SK-N-SH (cell line): ENCODE measurements around the gene P3H2. TPM values are rescaled to one million over a fixed set of nuclear protein-coding genes. Genes with fewer than 3 reads are reported as not detected.

Source experiments
- CTCF ChIA-PET: fragments of 300-600, 350-600 bp; formaldehyde crosslinking; extraction: SDS; loops from one replicate; lab custom pipeline; 2021; lab: Yijun Ruan, JAX
- POLR2A ChIA-PET: fragments of 350-600 bp; sonication (Branson Sonifier 250); formaldehyde crosslinking; extraction: SDS; loops from one replicate; lab custom pipeline; 2020; ENCODE audit warnings: antibody characterized with exemption, inconsistent platforms; lab: Yijun Ruan, JAX
- DNase-seq: peaks from one replicate; pipeline ENCODE4 v3.0.0; 2012
- H2AFZ ChIP-seq: fragments of 200-600 bp; sonication (generic); 2 replicates; pipeline ENCODE4 v1.8.1; 2016; ENCODE audit warnings: antibody characterized with exemption, mild to moderate bottlenecking, low read depth
- H3F3A ChIP-seq: fragments of 200-600 bp; sonication (generic); replicated peaks from 2 replicates; pipeline ENCODE3; 2016; ENCODE audit warnings: antibody characterized with exemption, mild to moderate bottlenecking; ENCODE audit not compliant: insufficient read depth
- H3K27ac ChIP-seq, 2 experiments: fragments of 200-500 bp in 1 of 2; fragments of 200-600 bp in 1 of 2; sonication (Bioruptor generic) in 1 of 2; sonication (generic), shearing (Covaris generic) in 1 of 2; 2 replicates each; pipeline versions ENCODE4 v1.5.1 to v1.6.1; 2014 to 2016; ENCODE audit warnings: low read depth in 2 of 2, inconsistent platforms in 1 of 2, low read length in 1 of 2, mild to moderate bottlenecking in 1 of 2, mixed read lengths in 1 of 2
- H3K27me3 ChIP-seq: fragments of 200-600 bp; sonication (generic), shearing (Covaris generic); 2 replicates; pipeline ENCODE4 v1.6.1; 2016; ENCODE audit warnings: mixed run types; ENCODE audit not compliant: insufficient read depth
- H3K36me3 ChIP-seq, 2 experiments: fragments of 200-500 bp in 1 of 2; fragments of 200-600 bp in 1 of 2; sonication (Bioruptor generic) in 1 of 2; sonication (generic) in 1 of 2; replicated peaks in 1 of 2; 2 replicates each; pipeline versions ENCODE3 to v1.5.1; 2014 to 2016; ENCODE audit warnings: low read length in 1 of 2, mild to moderate bottlenecking in 1 of 2; ENCODE audit not compliant: insufficient read depth in 2 of 2, control insufficient read depth in 1 of 2
- H3K4me1 ChIP-seq, 2 experiments: fragments of 200-500 bp in 1 of 2; fragments of 200-600 bp in 1 of 2; sonication (Bioruptor generic) in 1 of 2; sonication (generic), shearing (Covaris generic) in 1 of 2; 2 replicates each; pipeline versions ENCODE4 v1.5.1 to v1.6.1; 2014 to 2016; ENCODE audit warnings: low read depth in 1 of 2, low read length in 1 of 2, mixed run types in 1 of 2; ENCODE audit not compliant: insufficient read depth in 2 of 2, control insufficient read depth in 1 of 2
- H3K4me2 ChIP-seq: fragments of 200-600 bp; sonication (generic), shearing (Covaris generic); 2 replicates; pipeline ENCODE4 v1.6.1; 2017; ENCODE audit warnings: mixed run types
- H3K4me3 ChIP-seq, 2 experiments: fragments of 200-500 bp in 1 of 2; fragments of 200-600 bp in 1 of 2; sonication (Bioruptor generic) in 1 of 2; sonication (generic), shearing (Covaris generic) in 1 of 2; 2 replicates each; pipeline versions ENCODE4 v1.5.1 to v1.8.1; 2014 to 2016; ENCODE audit warnings: low read depth in 2 of 2, inconsistent platforms in 1 of 2, low read length in 1 of 2, mild to moderate bottlenecking in 1 of 2, mixed read lengths in 1 of 2, moderate library complexity in 1 of 2
- H3K79me2 ChIP-seq: fragments of 200-600 bp; sonication (generic); 2 replicates; pipeline ENCODE4 v1.8.1; 2017; ENCODE audit warnings: mild to moderate bottlenecking; ENCODE audit not compliant: insufficient read depth
- H3K9ac ChIP-seq: fragments of 200-600 bp; sonication (generic); 2 replicates; pipeline ENCODE4 v1.6.1; 2017; ENCODE audit warnings: mixed run types
- H3K9me2 ChIP-seq: fragments of 200-600 bp; sonication (generic); 2 replicates; pipeline ENCODE4 v1.6.1; 2017; ENCODE audit warnings: mixed run types
- H3K9me3 ChIP-seq: fragments of 200-600 bp; sonication (generic); 2 replicates; pipeline ENCODE4 v1.6.1; 2017; ENCODE audit warnings: mixed run types, mild to moderate bottlenecking, moderate library complexity
- H4K20me1 ChIP-seq: fragments of 200-600 bp; sonication (generic); 2 replicates; pipeline ENCODE4 v1.6.1; 2017; ENCODE audit warnings: mild to moderate bottlenecking, mixed run types; ENCODE audit not compliant: insufficient read depth
- EP300 ChIP-seq, 2 experiments: IDR thresholded peaks; 2 replicates each; pipeline versions ENCODE4 v1.4.0 to v1.6.1; 2012; ENCODE audit warnings: borderline replicate concordance in 1 of 2, low read depth in 1 of 2, low read length in 1 of 2
- FOXJ3 ChIP-seq: sonication (generic); formaldehyde crosslinking; IDR thresholded peaks from 2 replicates; pipeline ENCODE4 v1.5.1; 2020; ENCODE audit warnings: mild to moderate bottlenecking, missing genetic modification reagents
- FOXM1 ChIP-seq: IDR thresholded peaks from 2 replicates; pipeline ENCODE4 v1.4.0; 2012; ENCODE audit warnings: low read depth, mild to moderate bottlenecking
- NRF1 ChIP-seq: IDR thresholded peaks from 2 replicates; pipeline ENCODE4 v1.6.1; 2012; ENCODE audit warnings: low read depth, mild to moderate bottlenecking, low read length
- POLR2AphosphoS5 ChIP-seq: IDR thresholded peaks from 2 replicates; pipeline ENCODE4 v1.6.1; 2012; ENCODE audit warnings: low read depth, low read length
- RCOR1 ChIP-seq: fragments of 150-350 bp; IDR thresholded peaks from 2 replicates; pipeline ENCODE4 v1.6.1; 2017; ENCODE audit warnings: antibody characterized with exemption, low read length
- RFX5 ChIP-seq: IDR thresholded peaks from 2 replicates; pipeline ENCODE4 v1.6.1; 2012; ENCODE audit warnings: mild to moderate bottlenecking, improper control_type of control experiment, low read length
- RXRA ChIP-seq: IDR thresholded peaks from 2 replicates; pipeline ENCODE4 v1.4.0; 2012; ENCODE audit warnings: low read depth, mild to moderate bottlenecking, borderline replicate concordance
- TEAD4 ChIP-seq: IDR thresholded peaks from 2 replicates; pipeline ENCODE4 v1.4.0; 2012; ENCODE audit warnings: mild to moderate bottlenecking, borderline replicate concordance; ENCODE audit not compliant: insufficient read depth
- polyA plus RNA-seq, 3 experiments: library from polyadenylated mRNA; depleted of rRNA; stranded (reverse); fragments of >200 nt; gene quantifications; 2 replicates each; pipeline ENCODE4 v1.2.3, GENCODE V29; 2012
- TF ChIP-seq, protein P1 (sequence below): fragments of 150-350 bp; IDR thresholded peaks from 2 replicates; pipeline ENCODE4 v1.6.1; 2017; ENCODE audit warnings: antibody characterized with exemption, low read length, low read depth, borderline replicate concordance
- TF ChIP-seq, protein P2 (sequence below): IDR thresholded peaks from 2 replicates; pipeline ENCODE4 v1.4.0; 2012; ENCODE audit warnings: low read depth, borderline replicate concordance
- TF ChIP-seq, protein P3 (sequence below): IDR thresholded peaks from 2 replicates; pipeline ENCODE4 v1.6.1; 2012; ENCODE audit warnings: mild to moderate bottlenecking, low read depth, low read length, moderate library complexity
- TF ChIP-seq, protein P4 (sequence below): IDR thresholded peaks from 2 replicates; pipeline ENCODE4 v1.4.0; 2012; ENCODE audit warnings: low read depth

Gene P3H2
- polyA plus RNA-seq, 1 of the 3 experiments (the other 2 are of a cell fraction), result 2.8 TPM

DNA sequence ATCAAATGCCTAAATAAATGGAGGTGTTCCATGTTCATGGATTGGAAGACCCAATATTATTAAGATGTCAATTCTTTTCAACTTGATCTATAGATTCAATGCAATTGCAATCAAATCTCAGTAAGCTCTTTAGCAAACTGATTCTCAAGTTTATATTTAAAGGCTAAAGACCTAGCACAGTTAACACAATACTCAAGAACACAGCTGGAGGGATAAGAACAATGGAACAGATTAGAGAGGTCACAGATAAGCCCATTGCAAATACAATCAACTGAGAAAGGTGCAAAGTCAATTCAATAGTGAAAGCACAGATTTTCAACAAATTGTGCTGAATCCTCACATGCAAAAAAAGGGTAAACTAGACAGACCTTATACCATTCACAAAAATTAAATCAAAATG lies 198.9 kb downstream of the P3H2 start:
- H4K20me1 ChIP-seq, result no peaks in the 10 kb centered on the region
- no peak overlapping the region for H3K9ac ChIP-seq
- no peak overlapping the region for H3K4me2 ChIP-seq
- H3F3A ChIP-seq, result no peaks in the 10 kb centered on the region
- H3K4me3 ChIP-seq, result no peak overlapping the region
- H3K9me2 ChIP-seq, result peaks cover 6% of the 10 kb centered on the region; the same call in 1 of the 2 replicates
- H3K4me1 ChIP-seq, result no peaks in the 10 kb centered on the region
- ChIA-PET CTCF (interaction anchor here (1.3 kb wide), 1 partner anchor 40 kb away, joined by 3 read pairs; no protein-coding TSS in a partner anchor), POLR2A (no interaction called here)
- TF ChIP-seq, protein P1, sequence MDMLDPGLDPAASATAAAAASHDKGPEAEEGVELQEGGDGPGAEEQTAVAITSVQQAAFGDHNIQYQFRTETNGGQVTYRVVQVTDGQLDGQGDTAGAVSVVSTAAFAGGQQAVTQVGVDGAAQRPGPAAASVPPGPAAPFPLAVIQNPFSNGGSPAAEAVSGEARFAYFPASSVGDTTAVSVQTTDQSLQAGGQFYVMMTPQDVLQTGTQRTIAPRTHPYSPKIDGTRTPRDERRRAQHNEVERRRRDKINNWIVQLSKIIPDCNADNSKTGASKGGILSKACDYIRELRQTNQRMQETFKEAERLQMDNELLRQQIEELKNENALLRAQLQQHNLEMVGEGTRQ, result no peak
- TF ChIP-seq, protein P2, sequence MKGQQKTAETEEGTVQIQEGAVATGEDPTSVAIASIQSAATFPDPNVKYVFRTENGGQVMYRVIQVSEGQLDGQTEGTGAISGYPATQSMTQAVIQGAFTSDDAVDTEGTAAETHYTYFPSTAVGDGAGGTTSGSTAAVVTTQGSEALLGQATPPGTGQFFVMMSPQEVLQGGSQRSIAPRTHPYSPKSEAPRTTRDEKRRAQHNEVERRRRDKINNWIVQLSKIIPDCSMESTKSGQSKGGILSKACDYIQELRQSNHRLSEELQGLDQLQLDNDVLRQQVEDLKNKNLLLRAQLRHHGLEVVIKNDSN, result no peak
- TF ChIP-seq FOXM1 (no peak), RXRA (no peak), TEAD4 (no peak), EP300 (IDR thresholded peaks at IDR 0.05; ENCODE audit: borderline replicate concordance in 1 of 2, low read depth in 1 of 2, low read length in 1 of 2) (no peak), RCOR1 (no peak), NRF1 (no peak), FOXJ3 (CRISPR knock-in tag) (no peak), RFX5 (no peak), POLR2AphosphoS5 (no peak)
- TF ChIP-seq, protein P3, sequence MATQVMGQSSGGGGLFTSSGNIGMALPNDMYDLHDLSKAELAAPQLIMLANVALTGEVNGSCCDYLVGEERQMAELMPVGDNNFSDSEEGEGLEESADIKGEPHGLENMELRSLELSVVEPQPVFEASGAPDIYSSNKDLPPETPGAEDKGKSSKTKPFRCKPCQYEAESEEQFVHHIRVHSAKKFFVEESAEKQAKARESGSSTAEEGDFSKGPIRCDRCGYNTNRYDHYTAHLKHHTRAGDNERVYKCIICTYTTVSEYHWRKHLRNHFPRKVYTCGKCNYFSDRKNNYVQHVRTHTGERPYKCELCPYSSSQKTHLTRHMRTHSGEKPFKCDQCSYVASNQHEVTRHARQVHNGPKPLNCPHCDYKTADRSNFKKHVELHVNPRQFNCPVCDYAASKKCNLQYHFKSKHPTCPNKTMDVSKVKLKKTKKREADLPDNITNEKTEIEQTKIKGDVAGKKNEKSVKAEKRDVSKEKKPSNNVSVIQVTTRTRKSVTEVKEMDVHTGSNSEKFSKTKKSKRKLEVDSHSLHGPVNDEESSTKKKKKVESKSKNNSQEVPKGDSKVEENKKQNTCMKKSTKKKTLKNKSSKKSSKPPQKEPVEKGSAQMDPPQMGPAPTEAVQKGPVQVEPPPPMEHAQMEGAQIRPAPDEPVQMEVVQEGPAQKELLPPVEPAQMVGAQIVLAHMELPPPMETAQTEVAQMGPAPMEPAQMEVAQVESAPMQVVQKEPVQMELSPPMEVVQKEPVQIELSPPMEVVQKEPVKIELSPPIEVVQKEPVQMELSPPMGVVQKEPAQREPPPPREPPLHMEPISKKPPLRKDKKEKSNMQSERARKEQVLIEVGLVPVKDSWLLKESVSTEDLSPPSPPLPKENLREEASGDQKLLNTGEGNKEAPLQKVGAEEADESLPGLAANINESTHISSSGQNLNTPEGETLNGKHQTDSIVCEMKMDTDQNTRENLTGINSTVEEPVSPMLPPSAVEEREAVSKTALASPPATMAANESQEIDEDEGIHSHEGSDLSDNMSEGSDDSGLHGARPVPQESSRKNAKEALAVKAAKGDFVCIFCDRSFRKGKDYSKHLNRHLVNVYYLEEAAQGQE, result no peak
- TF ChIP-seq, protein P4, sequence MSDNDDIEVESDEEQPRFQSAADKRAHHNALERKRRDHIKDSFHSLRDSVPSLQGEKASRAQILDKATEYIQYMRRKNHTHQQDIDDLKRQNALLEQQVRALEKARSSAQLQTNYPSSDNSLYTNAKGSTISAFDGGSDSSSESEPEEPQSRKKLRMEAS, result no peak
- H2AFZ ChIP-seq, result no peak overlapping the region
- no peaks in the 10 kb centered on the region for H3K36me3 ChIP-seq
- no peak for DNase-seq
- H3K79me2 ChIP-seq, result no peaks in the 10 kb centered on the region
- no peak overlapping the region for H3K27ac ChIP-seq
- no peaks in the 10 kb centered on the region; the same call in 1 of the 2 replicates for H3K9me3 ChIP-seq
- H3K27me3 ChIP-seq, result no peaks in the 10 kb centered on the region; the same call in 1 of the 2 replicates
